ENCODE results near the gene PRDM16.

- TF ChIP-seq EZH2 (optimal IDR thresholded peaks at IDR 0.05; ENCODE audit: low read depth, low read length) (no peak), CTCF (IDR thresholded peaks at IDR 0.05; ENCODE audit: low read length) (no peak)
Measured at GRCh38 chr1:3096345-3096744, 27.3 kb downstream of the PRDM16 start.
